ENCODE results near the gene SUV39H1.

DNA sequence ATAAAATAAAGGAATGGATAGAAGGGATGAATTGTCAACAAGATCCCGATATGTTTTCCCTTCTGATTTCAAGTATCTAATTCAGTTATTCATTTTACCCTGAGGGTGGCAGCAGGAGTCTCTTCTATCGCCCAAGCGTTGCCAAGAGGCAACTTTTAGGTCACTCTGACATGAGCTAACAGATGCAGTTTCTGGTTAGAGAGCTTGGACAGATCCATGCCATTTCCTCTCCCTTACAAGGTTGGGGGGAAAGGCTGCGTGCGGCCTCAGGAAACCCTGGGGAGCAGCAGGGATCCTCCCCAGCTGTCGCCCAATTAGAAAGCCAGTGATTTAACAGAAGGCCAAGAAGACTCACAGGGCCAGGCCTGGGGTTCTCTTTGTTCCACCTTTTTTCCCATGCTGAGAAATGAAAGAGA is 48.2 kb upstream of the SUV39H1 start:
- TF ChIP-seq CTCF (conservative IDR thresholded peaks at IDR 0.05; ENCODE audit: low read length) (peak; percentile 52), EZH2phosphoT487 (IDR thresholded peaks at IDR 0.05; ENCODE audit: borderline replicate concordance) (no peak)
